ENCODE results near the gene COL8A1. TPM values are rescaled to one million over a fixed set of nuclear protein-coding genes. Genes with fewer than 3 reads are reported as not detected.
A peak's percentile ranks its signal among the peaks of the same experiment; 100 is the strongest.

COL8A1 gene
- total RNA-seq, 2 donors from 2014 or later: 0.10 TPM; not detected in 1

GRCh38 chr3:99644746-99645145, 6.4 kb downstream of the COL8A1 start:
- no peak for DNase-seq
- Mint-ChIP-seq H3K4me3 (no peak overlapping the region), H3K36me3 (ENCODE audit: insufficient read depth in 2 of 2) (no peaks in the 10 kb centered on the region), H3K9me3 (no peaks in the 10 kb centered on the region), H3K4me1 (ENCODE audit: low read depth) (no peaks in the 10 kb centered on the region), H3K27ac (no peak overlapping the region), H3K27me3 (ENCODE audit: low read depth) (peaks cover 43% of the 10 kb centered on the region)
- no peak for ATAC-seq (replicated peaks in 1 of 2)

- Mint-ChIP-seq H3K27ac (no peak overlapping the region), H3K27me3 (ENCODE audit: low read depth) (peaks cover 35% of the 10 kb centered on the region), H3K4me3 (no peak overlapping the region), H3K4me1 (ENCODE audit: low read depth) (no peaks in the 10 kb centered on the region), H3K9me3 (no peaks in the 10 kb centered on the region), H3K36me3 (ENCODE audit: insufficient read depth in 2 of 2) (no peaks in the 10 kb centered on the region)
- ATAC-seq (replicated peaks in 1 of 2) (no peak), DNase-seq (peak; percentile 3 to 7)
Measured at GRCh38 chr3:99645277-99646106, 7.1 kb downstream of the COL8A1 start.

- no peak overlapping the region for H3K4me3 Mint-ChIP-seq
- no peaks in the 10 kb centered on the region for H3K4me1 Mint-ChIP-seq (ENCODE audit: low read depth)
- no peak for ATAC-seq (replicated peaks in 1 of 2)
- H3K9me3 Mint-ChIP-seq: no peaks in the 10 kb centered on the region
- no peaks in the 10 kb centered on the region for H3K36me3 Mint-ChIP-seq (ENCODE audit: insufficient read depth in 2 of 2)
- DNase-seq: no peak
- peaks cover 30% of the 10 kb centered on the region for H3K27me3 Mint-ChIP-seq (ENCODE audit: low read depth)
- H3K27ac Mint-ChIP-seq: no peak overlapping the region
Measured at GRCh38 chr3:99646107-99646435, 7.7 kb downstream of the COL8A1 start.

- no peak for ATAC-seq (replicated peaks in 1 of 2)
- Mint-ChIP-seq H3K4me1 (ENCODE audit: low read depth) (no peaks in the 10 kb centered on the region), H3K9me3 (no peaks in the 10 kb centered on the region)
Measured at GRCh38 chr3:99647081-99647480, 8.7 kb downstream of the COL8A1 start.

GRCh38 chr3:99648101-99648500, 9.7 kb downstream of the COL8A1 start:
- H3K4me3 Mint-ChIP-seq: no peak overlapping the region
- no peaks in the 10 kb centered on the region for H3K9me3 Mint-ChIP-seq

More at GRCh38 chr3:99647081-99647480, 8.7 kb downstream of the COL8A1 start:
- Mint-ChIP-seq H3K27me3 (ENCODE audit: low read depth) (peaks cover 19% of the 10 kb centered on the region), H3K36me3 (ENCODE audit: insufficient read depth in 2 of 2) (no peaks in the 10 kb centered on the region), H3K4me3 (no peak overlapping the region), H3K27ac (no peak overlapping the region)
- no peak for DNase-seq

GRCh38 chr3:99648516-99648915, 10.1 kb downstream of the COL8A1 start:
- ATAC-seq (replicated peaks in 1 of 2) (no peak), DNase-seq (no peak)
- Mint-ChIP-seq H3K27me3 (ENCODE audit: low read depth) (peaks cover 17% of the 10 kb centered on the region), H3K36me3 (ENCODE audit: insufficient read depth in 2 of 2) (no peaks in the 10 kb centered on the region), H3K4me3 (no peak overlapping the region), H3K9me3 (no peaks in the 10 kb centered on the region), H3K4me1 (ENCODE audit: low read depth) (no peaks in the 10 kb centered on the region), H3K27ac (no peak overlapping the region)

More at GRCh38 chr3:99648101-99648500, 9.7 kb downstream of the COL8A1 start:
- ATAC-seq (replicated peaks in 1 of 2): no peak
- no peaks in the 10 kb centered on the region for H3K36me3 Mint-ChIP-seq (ENCODE audit: insufficient read depth in 2 of 2)
- no peak for DNase-seq
- H3K27me3 Mint-ChIP-seq (ENCODE audit: low read depth): peaks cover 17% of the 10 kb centered on the region
- no peak overlapping the region for H3K27ac Mint-ChIP-seq
- H3K4me1 Mint-ChIP-seq (ENCODE audit: low read depth): no peaks in the 10 kb centered on the region

GRCh38 chr3:99651531-99651930, 13.1 kb downstream of the COL8A1 start:
- H3K27ac Mint-ChIP-seq: no peak overlapping the region
- no peaks in the 10 kb centered on the region for H3K9me3 Mint-ChIP-seq
- ATAC-seq (replicated peaks in 1 of 2) (no peak), DNase-seq (no peak)
- H3K4me3 Mint-ChIP-seq: no peak overlapping the region
- H3K36me3 Mint-ChIP-seq (ENCODE audit: insufficient read depth in 2 of 2): no peaks in the 10 kb centered on the region
- peaks cover 17% of the 10 kb centered on the region for H3K27me3 Mint-ChIP-seq (ENCODE audit: low read depth)
- H3K4me1 Mint-ChIP-seq (ENCODE audit: low read depth): no peaks in the 10 kb centered on the region

- Mint-ChIP-seq H3K27me3 (ENCODE audit: low read depth) (no peaks in the 10 kb centered on the region), H3K36me3 (ENCODE audit: insufficient read depth in 2 of 2) (no peaks in the 10 kb centered on the region)
- no peak for ATAC-seq (replicated peaks in 1 of 2)
Measured at GRCh38 chr3:99656624-99657023, 18.2 kb downstream of the COL8A1 start.

GRCh38 chr3:99658274-99658673, 19.9 kb downstream of the COL8A1 start:
- no peak for ATAC-seq (replicated peaks in 1 of 2)
- H3K4me3 Mint-ChIP-seq: no peak overlapping the region

More at GRCh38 chr3:99656624-99657023, 18.2 kb downstream of the COL8A1 start:
- no peak overlapping the region for H3K27ac Mint-ChIP-seq
- no peak overlapping the region for H3K4me3 Mint-ChIP-seq
- DNase-seq: no peak
- H3K4me1 Mint-ChIP-seq (ENCODE audit: low read depth): no peaks in the 10 kb centered on the region
- H3K9me3 Mint-ChIP-seq: no peaks in the 10 kb centered on the region

GRCh38 chr3:99659032-99659431, 20.6 kb downstream of the COL8A1 start:
- H3K4me1 Mint-ChIP-seq (ENCODE audit: low read depth): no peaks in the 10 kb centered on the region
- H3K36me3 Mint-ChIP-seq (ENCODE audit: insufficient read depth in 2 of 2): no peaks in the 10 kb centered on the region
- peak in 1 of 2 donors; percentile 14 for DNase-seq
- ATAC-seq (replicated peaks in 1 of 2): peak; percentile 73 to 83
- no peak overlapping the region for H3K27ac Mint-ChIP-seq
- H3K4me3 Mint-ChIP-seq: no peak overlapping the region
- H3K27me3 Mint-ChIP-seq (ENCODE audit: low read depth): no peaks in the 10 kb centered on the region
- no peaks in the 10 kb centered on the region for H3K9me3 Mint-ChIP-seq

More at GRCh38 chr3:99658274-99658673, 19.9 kb downstream of the COL8A1 start:
- Mint-ChIP-seq H3K27me3 (ENCODE audit: low read depth) (no peaks in the 10 kb centered on the region), H3K27ac (no peak overlapping the region), H3K9me3 (no peaks in the 10 kb centered on the region), H3K4me1 (ENCODE audit: low read depth) (no peaks in the 10 kb centered on the region), H3K36me3 (ENCODE audit: insufficient read depth in 2 of 2) (no peaks in the 10 kb centered on the region)
- DNase-seq: no peak

- no peaks in the 10 kb centered on the region for H3K36me3 Mint-ChIP-seq (ENCODE audit: insufficient read depth in 2 of 2)
- no peaks in the 10 kb centered on the region for H3K9me3 Mint-ChIP-seq
- DNase-seq (no peak), ATAC-seq (replicated peaks in 1 of 2) (no peak)
- H3K27me3 Mint-ChIP-seq (ENCODE audit: low read depth): no peaks in the 10 kb centered on the region
- H3K27ac Mint-ChIP-seq: no peak overlapping the region
- H3K4me3 Mint-ChIP-seq: no peak overlapping the region
- H3K4me1 Mint-ChIP-seq (ENCODE audit: low read depth): no peaks in the 10 kb centered on the region
Measured at GRCh38 chr3:99659951-99660350, 21.6 kb downstream of the COL8A1 start.

- ATAC-seq (replicated peaks in 1 of 2) (no peak), DNase-seq (no peak)
- Mint-ChIP-seq H3K36me3 (ENCODE audit: insufficient read depth in 2 of 2) (no peaks in the 10 kb centered on the region), H3K4me1 (ENCODE audit: low read depth) (no peaks in the 10 kb centered on the region), H3K4me3 (no peak overlapping the region), H3K27me3 (ENCODE audit: low read depth) (no peaks in the 10 kb centered on the region), H3K9me3 (no peaks in the 10 kb centered on the region), H3K27ac (no peak overlapping the region)
Measured at GRCh38 chr3:99662838-99663570, 24.6 kb downstream of the COL8A1 start.

GRCh38 chr3:99663977-99664376, 25.6 kb downstream of the COL8A1 start:
- H3K4me3 Mint-ChIP-seq: no peak overlapping the region
- no peaks in the 10 kb centered on the region for H3K27me3 Mint-ChIP-seq (ENCODE audit: low read depth)
- DNase-seq: no peak
- no peak for ATAC-seq (replicated peaks in 1 of 2)
- H3K36me3 Mint-ChIP-seq (ENCODE audit: insufficient read depth in 2 of 2): no peaks in the 10 kb centered on the region
- no peaks in the 10 kb centered on the region for H3K4me1 Mint-ChIP-seq (ENCODE audit: low read depth)
- H3K27ac Mint-ChIP-seq: no peak overlapping the region
- H3K9me3 Mint-ChIP-seq: no peaks in the 10 kb centered on the region

Measured in activated T-cell treated with anti-CD3 and anti-CD28 coated beads, Interleukin-2, amount 50 U/mL, for 72 hours (primary cell).